ENCODE measurements around the gene NOSIP. TPM values are rescaled to one million over a fixed set of nuclear protein-coding genes. Genes with fewer than 3 reads are reported as not detected.

NOSIP gene
- total and polyA plus RNA-seq, 2 of the 4 experiments (the other 2 are of a cell fraction), result 118 to 138 TPM

DNA sequence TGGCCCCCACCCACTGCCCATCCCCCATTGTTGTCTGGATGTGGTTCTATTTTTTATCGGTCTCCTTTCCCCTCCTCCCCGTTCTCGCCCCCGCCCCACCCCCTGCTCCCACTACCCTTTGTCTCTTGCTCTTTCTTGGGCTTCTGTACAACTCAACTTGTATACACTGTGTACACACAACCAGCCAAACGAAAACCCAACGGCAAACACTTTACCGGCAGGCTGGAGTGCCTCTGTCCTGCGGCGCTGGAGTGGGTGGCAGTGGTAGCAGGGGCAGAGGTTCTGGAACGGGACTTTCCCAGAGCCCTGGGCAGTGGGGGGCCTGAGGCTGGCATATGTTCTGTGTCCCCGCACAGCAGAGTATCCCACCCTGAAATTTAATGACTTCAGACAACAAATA lies 45.9 kb upstream of the NOSIP start:
- Histone ChIP-seq H3K23ac (ENCODE audit: low read depth, low read length) (no peak overlapping the region), H3K4ac (ENCODE audit: low read depth, low read length) (no peak overlapping the region), H2BK15ac (ENCODE audit: low read depth, low read length) (no peak overlapping the region), H3K4me1 (ENCODE audit: control insufficient read depth, insufficient read depth, low read length) (peaks cover 2% of the 10 kb centered on the region; the same call in 1 of the 2 replicates), H3K27me3 (ENCODE audit: control insufficient read depth, insufficient read depth, low read length) (no peaks in the 10 kb centered on the region), H4K20me1 (ENCODE audit: insufficient read depth, low read length) (no peaks in the 10 kb centered on the region; the same call in 1 of the 2 replicates), H2AFZ (replicated peaks; ENCODE audit: low read length, poor library complexity) (no peak overlapping the region), H3K56ac (ENCODE audit: extremely low read depth, insufficient read depth, low read length) (no peak overlapping the region), H4K5ac (ENCODE audit: low read depth, low read length) (no peak overlapping the region), H3K27ac (ENCODE audit: insufficient read depth, low read length) (no peak overlapping the region), H3K18ac (ENCODE audit: low read depth, low read length) (no peak overlapping the region), H2BK5ac (ENCODE audit: low read depth, low read length, poor library complexity, severe bottlenecking) (no peak overlapping the region), H3K9ac (ENCODE audit: low read depth, low read length) (no peak overlapping the region), H2AK9ac (replicated peaks; ENCODE audit: low read depth, low read length, poor library complexity) (no peak overlapping the region), H3K4me3 (ENCODE audit: insufficient read depth, low read depth, low read length) (no peak overlapping the region), H3K36me3 (ENCODE audit: control insufficient read depth, insufficient read depth, low read length) (peaks cover 30% of the 10 kb centered on the region), H2BK20ac (ENCODE audit: low read depth, low read length) (no peak overlapping the region), H2BK120ac (ENCODE audit: low read depth, low read length) (no peak overlapping the region), H2AK5ac (ENCODE audit: low read depth, low read length) (no peak overlapping the region), H4K91ac (ENCODE audit: insufficient read depth, low read depth, low read length) (no peak overlapping the region), H3K9me1 (ENCODE audit: insufficient read depth, low read length) (no peaks in the 10 kb centered on the region), H3K4me2 (ENCODE audit: low read depth, low read length) (no peak overlapping the region), H4K8ac (ENCODE audit: low read depth in 2 of 2, low read length in 2 of 2) (no peak overlapping the region), H3K9me3 (ENCODE audit: control insufficient read depth, insufficient read depth, low read length) (no peaks in the 10 kb centered on the region), H3K79me1 (ENCODE audit: low read depth in 1 of 2, low read length in 2 of 2) (peaks cover 0 to 19% of the 10 kb centered on the region in 2 experiments; a peak in 2 of 4 replicates), H3K14ac (replicated peaks; ENCODE audit: low read depth, low read length) (no peak overlapping the region)
- no peak for ATAC-seq (ENCODE audit: low read depth)
- BruUV-seq (replicated peaks), result no TSS peak
- POLR2A ChIA-PET (ENCODE audit: unreplicated experiment), result no interaction called here
- in situ Hi-C loops (cut with MboI; ENCODE audit: low sequenced_read_pairs), result no loop called here
- no peak for TF ChIP-seq RCOR1 (IDR thresholded peaks at IDR 0.05; ENCODE audit: insufficient replicate concordance, low read length)
- no peak for TF ChIP-seq FOS (IDR thresholded peaks at IDR 0.05; ENCODE audit: low read depth, low read length)
- TF ChIP-seq CHD1 (IDR thresholded peaks at IDR 0.05; ENCODE audit: low read depth, low read length), result no peak
- no peak for TF ChIP-seq MXI1 (IDR thresholded peaks at IDR 0.05; ENCODE audit: borderline replicate concordance, low read depth, low read length)
- no peak for TF ChIP-seq MAZ (IDR thresholded peaks at IDR 0.05; ENCODE audit: borderline replicate concordance, low read depth, low read length)
- TF ChIP-seq, protein P1, sequence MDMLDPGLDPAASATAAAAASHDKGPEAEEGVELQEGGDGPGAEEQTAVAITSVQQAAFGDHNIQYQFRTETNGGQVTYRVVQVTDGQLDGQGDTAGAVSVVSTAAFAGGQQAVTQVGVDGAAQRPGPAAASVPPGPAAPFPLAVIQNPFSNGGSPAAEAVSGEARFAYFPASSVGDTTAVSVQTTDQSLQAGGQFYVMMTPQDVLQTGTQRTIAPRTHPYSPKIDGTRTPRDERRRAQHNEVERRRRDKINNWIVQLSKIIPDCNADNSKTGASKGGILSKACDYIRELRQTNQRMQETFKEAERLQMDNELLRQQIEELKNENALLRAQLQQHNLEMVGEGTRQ (IDR thresholded peaks at IDR 0.05; ENCODE audit: low read depth, low read length), result no peak
- TF ChIP-seq, protein P2, sequence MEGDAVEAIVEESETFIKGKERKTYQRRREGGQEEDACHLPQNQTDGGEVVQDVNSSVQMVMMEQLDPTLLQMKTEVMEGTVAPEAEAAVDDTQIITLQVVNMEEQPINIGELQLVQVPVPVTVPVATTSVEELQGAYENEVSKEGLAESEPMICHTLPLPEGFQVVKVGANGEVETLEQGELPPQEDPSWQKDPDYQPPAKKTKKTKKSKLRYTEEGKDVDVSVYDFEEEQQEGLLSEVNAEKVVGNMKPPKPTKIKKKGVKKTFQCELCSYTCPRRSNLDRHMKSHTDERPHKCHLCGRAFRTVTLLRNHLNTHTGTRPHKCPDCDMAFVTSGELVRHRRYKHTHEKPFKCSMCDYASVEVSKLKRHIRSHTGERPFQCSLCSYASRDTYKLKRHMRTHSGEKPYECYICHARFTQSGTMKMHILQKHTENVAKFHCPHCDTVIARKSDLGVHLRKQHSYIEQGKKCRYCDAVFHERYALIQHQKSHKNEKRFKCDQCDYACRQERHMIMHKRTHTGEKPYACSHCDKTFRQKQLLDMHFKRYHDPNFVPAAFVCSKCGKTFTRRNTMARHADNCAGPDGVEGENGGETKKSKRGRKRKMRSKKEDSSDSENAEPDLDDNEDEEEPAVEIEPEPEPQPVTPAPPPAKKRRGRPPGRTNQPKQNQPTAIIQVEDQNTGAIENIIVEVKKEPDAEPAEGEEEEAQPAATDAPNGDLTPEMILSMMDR (conservative IDR thresholded peaks at IDR 0.05; ENCODE audit: low read depth, low read length), result no peak
- no peak for TF ChIP-seq RFX5 (IDR thresholded peaks at IDR 0.05; ENCODE audit: low read depth, low read length)
- TF ChIP-seq CEBPB (IDR thresholded peaks at IDR 0.05; ENCODE audit: low read depth, low read length), result no peak
- TF ChIP-seq RAD21 (IDR thresholded peaks at IDR 0.05; ENCODE audit: low read length), result no peak
- intact Hi-C loops (cut with micrococcal nuclease), result no loop called here
- WGBS, 2 experiments (ENCODE audit: extremely low coverage in 2 of 2, insufficient read length in 1 of 2), result no CpG with 5 or more reads among the region's 11 CpGs
- dilution Hi-C loops (cut with HindIII; ENCODE audit: low sequenced_read_pairs, unreplicated experiment), result no loop called here
- CTCF ChIA-PET, result no interaction called here
- no peak for DNase-seq

All from IMR-90 (cell line).